K562 (cell line): ENCODE measurements around the gene HDAC6. TPM values are rescaled to one million over a fixed set of nuclear protein-coding genes. Genes with fewer than 3 reads are reported as not detected.

Experiments
- ATAC-seq: fragments of 200-7000 bp; cut with Tn5 transposase; 3 replicates; pipeline ENCODE4 v1.9.1; 2020; ENCODE audit warnings: moderate library complexity
- BruUV-seq: library from RNA; stranded (reverse); fragments of 400-500 nt; replicated peaks from 2 replicates; lab custom pipeline; 2021; lab: Mats Ljungman, UMichigan
- CTCF ChIA-PET: fragments of 300-600 bp; formaldehyde crosslinking; extraction: SDS; loops from one replicate; lab custom pipeline; 2021; ENCODE audit warnings: low intra/inter-chr PET ratio; lab: Yijun Ruan, JAX
- POLR2A ChIA-PET: fragments of 300-600, 350-650 bp; sonication (Branson Sonifier 250); formaldehyde crosslinking; extraction: SDS; loops from one replicate; lab custom pipeline; 2021; ENCODE audit warnings: antibody characterized with exemption, inconsistent platforms; lab: Yijun Ruan, JAX
- DNase-seq, 4 experiments: peaks; one replicate each; pipeline versions ENCODE4 v3.0.0 to v3.0.0-alpha.2; 2011 to 2018; ENCODE audit warnings: low spot score in 3 of 4, mixed read lengths in 3 of 4; ENCODE audit errors: extremely low read depth in 1 of 4
- FAIRE-seq: peaks from 2 replicates; lab custom pipeline; 2011; peaks lifted over from hg19 to GRCh38; lab: Jason Lieb, UNC
- H2AFZ ChIP-seq: 2 replicates; pipeline ENCODE4 v1.6.0; 2011; ENCODE audit warnings: low read depth, low read length, control low read depth, inconsistent platforms
- H3K27ac ChIP-seq: fragments of 200-600 bp; 3 replicates; pipeline ENCODE4 v1.8.0; 2011; ENCODE audit warnings: low read depth, mild to moderate bottlenecking, control low read depth, inconsistent platforms, low read length, moderate library complexity, mixed read lengths; ENCODE audit errors: extremely low read depth
- H3K27me3 ChIP-seq, 2 experiments: fragments of 300-600 bp in 1 of 2; 2 replicates in 1 of 2; 3 replicates in 1 of 2; pipeline versions ENCODE4 v1.6.0 to v1.8.0; 2011; ENCODE audit warnings: inconsistent platforms in 2 of 2, low read length in 2 of 2, mild to moderate bottlenecking in 1 of 2, mixed read lengths in 1 of 2, moderate library complexity in 1 of 2; ENCODE audit not compliant: control insufficient read depth in 2 of 2, insufficient read depth in 2 of 2
- H3K36me3 ChIP-seq: fragments of 300-600 bp; 3 replicates; pipeline ENCODE4 v1.8.0; 2011; ENCODE audit warnings: mild to moderate bottlenecking, low read length, inconsistent platforms; ENCODE audit not compliant: control insufficient read depth, insufficient read depth
- H3K4me1 ChIP-seq, 2 experiments: fragments of 200-600 bp in 1 of 2; replicated peaks in 1 of 2; 2 replicates in 1 of 2; 3 replicates in 1 of 2; pipeline versions ENCODE4 v1.5.1 to v1.8.0; 2011; ENCODE audit warnings: inconsistent platforms in 2 of 2, low read length in 2 of 2, mild to moderate bottlenecking in 1 of 2, mixed read lengths in 1 of 2, moderate library complexity in 1 of 2; ENCODE audit not compliant: control insufficient read depth in 2 of 2, insufficient read depth in 2 of 2
- H3K4me2 ChIP-seq: 2 replicates; pipeline ENCODE4 v1.6.1; 2011; ENCODE audit warnings: low read length, control low read depth, inconsistent platforms, mixed read lengths; ENCODE audit not compliant: insufficient read depth
- H3K4me3 ChIP-seq: fragments of 200-600 bp; sonication (generic), shearing (Covaris generic); 2 replicates; pipeline ENCODE4 v1.5.1; 2016; ENCODE audit warnings: control low read depth, inconsistent platforms
- H3K79me2 ChIP-seq: fragments of 200-600 bp; 3 replicates; pipeline ENCODE4 v1.8.0; 2011; ENCODE audit warnings: low read length, inconsistent platforms; ENCODE audit not compliant: control insufficient read depth, insufficient read depth
- H3K9ac ChIP-seq, 2 experiments: 2 replicates each; pipeline versions ENCODE4 v1.6.0 to v1.6.1; 2011; ENCODE audit warnings: low read depth in 2 of 2, low read length in 2 of 2, control low read depth in 1 of 2, inconsistent platforms in 1 of 2, mild to moderate bottlenecking in 1 of 2, mixed read lengths in 1 of 2; ENCODE audit not compliant: insufficient read depth in 1 of 2
- H3K9me1 ChIP-seq: one replicate; pipeline ENCODE4 v1.6.0; 2011; ENCODE audit warnings: inconsistent platforms, mild to moderate bottlenecking, low read length, moderate library complexity; ENCODE audit not compliant: control insufficient read depth, insufficient read depth
- H3K9me3 ChIP-seq: replicated peaks from 2 replicates; pipeline ENCODE4 v1.5.1; 2011; ENCODE audit warnings: low read depth, low read length, inconsistent platforms; ENCODE audit not compliant: control insufficient read depth, insufficient read depth
- H4K20me1 ChIP-seq: replicated peaks from 2 replicates; pipeline ENCODE4 v1.6.1; 2011; ENCODE audit warnings: low read length, inconsistent platforms, mixed read lengths; ENCODE audit not compliant: control insufficient read depth, insufficient read depth
- DIDO1 ChIP-seq: fragments of 450-650 bp; IDR thresholded peaks from 2 replicates; pipeline ENCODE4 v1.6.1; 2016; ENCODE audit warnings: low read depth, missing biosample characterization, missing genetic modification characterization
- ETS2 ChIP-seq: IDR thresholded peaks from 2 replicates; pipeline ENCODE4 v1.6.1; 2016; ENCODE audit warnings: borderline replicate concordance, missing genetic modification characterization, mild to moderate bottlenecking, moderate library complexity, missing compliant biosample characterization; ENCODE audit not compliant: poor library complexity, severe bottlenecking
- PTRF ChIP-seq: fragments of 450-650 bp; IDR thresholded peaks from 2 replicates; pipeline ENCODE4 v1.6.1; 2016; ENCODE audit warnings: mild to moderate bottlenecking, missing genetic modification characterization, missing compliant biosample characterization
- SFPQ ChIP-seq: fragments of 200-400 bp; formaldehyde crosslinking; IDR thresholded peaks from 2 replicates; pipeline ENCODE4 v1.6.1; 2017; ENCODE audit warnings: mild to moderate bottlenecking, low read depth, low read length, moderate library complexity
- SIN3A ChIP-seq, 2 experiments: fragments of 150-350 bp in 1 of 2; IDR thresholded peaks; 2 replicates each; pipeline ENCODE4 v1.6.1; 2011 to 2016; ENCODE audit warnings: borderline replicate concordance in 2 of 2, low read depth in 2 of 2, low read length in 2 of 2, mild to moderate bottlenecking in 2 of 2, moderate library complexity in 2 of 2; ENCODE audit not compliant: control insufficient read depth in 1 of 2
- SMAD3 ChIP-seq: fragments of 450-650 bp; formaldehyde crosslinking; conservative IDR thresholded peaks from 2 replicates; pipeline ENCODE4 v1.4.0; 2020; ENCODE audit warnings: mild to moderate bottlenecking
- ZC3H11A ChIP-seq: IDR thresholded peaks from 2 replicates; pipeline ENCODE4 v1.6.1; 2012; ENCODE audit warnings: low read depth, low read length, improper control_type of control experiment
- ZNF134 ChIP-seq: fragments of 250-450 bp; sonication (Bioruptor Pico); conservative IDR thresholded peaks from 2 replicates; pipeline ENCODE4 v1.4.0; 2020
- ZNF449 ChIP-seq: fragments of 250-450 bp; sonication (Bioruptor Pico); IDR thresholded peaks from 2 replicates; pipeline ENCODE4 v1.8.0; 2022; ENCODE audit warnings: moderate library complexity, mild to moderate bottlenecking, inconsistent platforms
- WGBS: fragments of 100-300 bp; shearing (Covaris generic); methylation state at CpG from one replicate; pipeline ENCODE4 v1.1.6; 2016; ENCODE audit warnings: low coverage, mixed read lengths; ENCODE audit not compliant: insufficient coverage; ENCODE audit errors: missing lambda C conversion rate; 5-methylcytosine and 5-hydroxymethylcytosine counted together
- in situ Hi-C: fragments of 300-500 bp; cut with MboI; formaldehyde crosslinking; loops from 4 replicates; pipeline ENCODE4 v1.15.0; 2018; ENCODE audit warnings: inconsistent platforms, mixed read lengths
- intact Hi-C: fragments of 100-400 bp; cut with micrococcal nuclease; formaldehyde crosslinking; loops from 2 replicates; pipeline ENCODE4 v1.14.2; 2022
- polyA plus RNA-seq, 8 experiments: library from polyadenylated mRNA; depleted of rRNA in 4 of 8; stranded (reverse) in 5 of 8; unstranded in 3 of 8; fragments of >200 nt; fragmentation: Nextera tagmentation in 2 of 8; fragmentation: Illumina TruSeq in 1 of 8; extraction: Ambion mirVana in 2 of 8; extraction: Trizol in 1 of 8; gene quantifications; 2 replicates each; pipeline versions ENCODE4 v1.2.1 to v1.2.3, GENCODE V29; 2011 to 2014; ENCODE audit warnings: inconsistent platforms in 1 of 8, missing spikeins in 1 of 8
- total RNA-seq, 7 experiments: library from RNA; depleted of rRNA in 6 of 7; stranded (reverse); fragments of >200 nt in 6 of 7; fragmentation: Illumina TruSeq in 2 of 7; extraction: Trizol in 2 of 7; gene quantifications; 2 replicates each; pipeline versions ENCODE4 v1.2.1 to v1.2.3, GENCODE V29; 2011 to 2021; ENCODE audit warnings: low replicate concordance in 1 of 7
- TF ChIP-seq, protein P1 (sequence below): conservative IDR thresholded peaks from 2 replicates; pipeline ENCODE4 v1.6.1; 2011; ENCODE audit warnings: low read depth, mild to moderate bottlenecking, low read length; ENCODE audit not compliant: control insufficient read depth
- TF ChIP-seq, protein P2 (sequence below), 2 experiments: fragments of 200-800 bp in 1 of 2; sonication (Bioruptor generic) in 1 of 2; sonication (generic) in 1 of 2; formaldehyde crosslinking in 1 of 2; IDR thresholded peaks in 1 of 2; conservative IDR thresholded peaks in 1 of 2; 2 replicates each; pipeline versions ENCODE4 v1.5.0 to v1.6.1; 2016 to 2020; ENCODE audit warnings: missing compliant biosample characterization in 1 of 2, missing genetic modification characterization in 1 of 2, missing genetic modification reagents in 1 of 2
- TF ChIP-seq, protein P3 (sequence below): sonication (generic); formaldehyde crosslinking; IDR thresholded peaks from 2 replicates; pipeline ENCODE4 v1.8.0; 2022; ENCODE audit warnings: mild to moderate bottlenecking, missing genetic modification reagents

Gene HDAC6
- total and polyA plus RNA-seq, 9 of the 15 experiments (the other 6 are each of a cell fraction or from before 2014, with no cell fraction given), result 29.9 to 101 (median 71.2) TPM

DNA sequence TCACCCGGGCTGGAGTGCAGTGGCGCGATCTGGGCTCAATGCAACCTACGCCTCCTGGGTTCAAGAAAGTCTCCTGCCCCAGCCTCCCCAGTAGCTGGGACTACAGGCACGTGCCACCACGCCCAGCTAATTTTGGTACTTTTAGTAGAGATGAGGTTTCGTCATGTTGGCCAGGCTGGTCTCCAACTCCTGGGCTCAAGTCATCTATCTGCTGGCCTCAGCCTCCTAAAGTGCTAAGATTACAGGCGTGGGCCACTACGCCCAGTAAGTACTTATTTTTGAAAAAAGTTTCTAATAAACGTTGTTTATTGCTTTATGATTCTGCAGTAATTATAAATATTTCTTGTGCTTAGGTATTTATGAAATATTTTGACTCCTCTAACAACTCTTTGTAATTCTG, 37.8 kb downstream of the HDAC6 start (continued):
- no peak for TF ChIP-seq ETS2 (tag)

GRCh38 chrX:48848847-48849246, 47.0 kb downstream of the HDAC6 start:
- no peak for FAIRE-seq
- Histone ChIP-seq H3K4me3 (no peak overlapping the region), H3K4me1 (peaks cover 0 to 4% of the 10 kb centered on the region in 2 experiments; a peak in 2 of 5 replicates), H2AFZ (no peak overlapping the region), H3K9me1 (no peaks in the 10 kb centered on the region), H3K9ac (no peak overlapping the region), H3K4me2 (no peak overlapping the region), H3K36me3 (no peaks in the 10 kb centered on the region), H3K79me2 (no peaks in the 10 kb centered on the region), H3K27ac (no peak overlapping the region), H3K27me3 (no peaks in the 10 kb centered on the region), H3K9me3 (peaks cover 6% of the 10 kb centered on the region; the same call in 1 of the 2 replicates), H4K20me1 (no peaks in the 10 kb centered on the region)
- intact Hi-C loops, result no loop called here
- POLR2A ChIA-PET, result no interaction called here
- no peak for ATAC-seq
- WGBS, result 0% methylated on average over 1 of the region's 1 CpG
- in situ Hi-C loops, result no loop called here
- CTCF ChIA-PET, result no interaction called here
- no peak for DNase-seq
- BruUV-seq, result no TSS peak
- no peak for TF ChIP-seq ZC3H11A
- no peak for TF ChIP-seq SMAD3 (CRISPR knock-in tag)
- TF ChIP-seq ZNF134 (CRISPR knock-in tag), result no peak
- TF ChIP-seq, protein P1, sequence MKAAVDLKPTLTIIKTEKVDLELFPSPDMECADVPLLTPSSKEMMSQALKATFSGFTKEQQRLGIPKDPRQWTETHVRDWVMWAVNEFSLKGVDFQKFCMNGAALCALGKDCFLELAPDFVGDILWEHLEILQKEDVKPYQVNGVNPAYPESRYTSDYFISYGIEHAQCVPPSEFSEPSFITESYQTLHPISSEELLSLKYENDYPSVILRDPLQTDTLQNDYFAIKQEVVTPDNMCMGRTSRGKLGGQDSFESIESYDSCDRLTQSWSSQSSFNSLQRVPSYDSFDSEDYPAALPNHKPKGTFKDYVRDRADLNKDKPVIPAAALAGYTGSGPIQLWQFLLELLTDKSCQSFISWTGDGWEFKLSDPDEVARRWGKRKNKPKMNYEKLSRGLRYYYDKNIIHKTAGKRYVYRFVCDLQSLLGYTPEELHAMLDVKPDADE, result no peak
- TF ChIP-seq SFPQ, result no peak
- TF ChIP-seq, protein P2, sequence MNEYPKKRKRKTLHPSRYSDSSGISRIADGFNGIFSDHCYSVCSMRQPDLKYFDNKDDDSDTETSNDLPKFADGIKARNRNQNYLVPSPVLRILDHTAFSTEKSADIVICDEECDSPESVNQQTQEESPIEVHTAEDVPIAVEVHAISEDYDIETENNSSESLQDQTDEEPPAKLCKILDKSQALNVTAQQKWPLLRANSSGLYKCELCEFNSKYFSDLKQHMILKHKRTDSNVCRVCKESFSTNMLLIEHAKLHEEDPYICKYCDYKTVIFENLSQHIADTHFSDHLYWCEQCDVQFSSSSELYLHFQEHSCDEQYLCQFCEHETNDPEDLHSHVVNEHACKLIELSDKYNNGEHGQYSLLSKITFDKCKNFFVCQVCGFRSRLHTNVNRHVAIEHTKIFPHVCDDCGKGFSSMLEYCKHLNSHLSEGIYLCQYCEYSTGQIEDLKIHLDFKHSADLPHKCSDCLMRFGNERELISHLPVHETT (CRISPR knock-in tag; conservative IDR thresholded peaks at IDR 0.05 in 1 of 2, IDR thresholded peaks at IDR 0.05 in 1 of 2), result no peak
- TF ChIP-seq ZNF449 (CRISPR knock-in tag), result no peak
- no peak for TF ChIP-seq SIN3A (IDR thresholded peaks at IDR 0.05; ENCODE audit: borderline replicate concordance in 2 of 2, control insufficient read depth in 1 of 2, low read depth in 2 of 2, low read length in 2 of 2)
- TF ChIP-seq DIDO1 (tag), result no peak
- TF ChIP-seq, protein P3, sequence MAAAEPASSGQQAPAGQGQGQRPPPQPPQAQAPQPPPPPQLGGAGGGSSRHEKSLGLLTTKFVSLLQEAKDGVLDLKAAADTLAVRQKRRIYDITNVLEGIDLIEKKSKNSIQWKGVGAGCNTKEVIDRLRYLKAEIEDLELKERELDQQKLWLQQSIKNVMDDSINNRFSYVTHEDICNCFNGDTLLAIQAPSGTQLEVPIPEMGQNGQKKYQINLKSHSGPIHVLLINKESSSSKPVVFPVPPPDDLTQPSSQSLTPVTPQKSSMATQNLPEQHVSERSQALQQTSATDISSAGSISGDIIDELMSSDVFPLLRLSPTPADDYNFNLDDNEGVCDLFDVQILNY, result no peak
- TF ChIP-seq PTRF (tag), result no peak
